B cell (primary cell): ENCODE results near the gene TNPO2. TPM values are rescaled to one million over a fixed set of nuclear protein-coding genes. Genes with fewer than 3 reads are reported as not detected.

Experiments used
- ATAC-seq: fragments of 200-7000 bp; cut with Tn5 transposase; one replicate; pipeline ENCODE4 v1.10.0; 2021; ENCODE audit warnings: low read depth, mild to moderate bottlenecking, moderate number of reproducible peaks, moderate library complexity
- CTCF ChIA-PET: fragments of 350-600 bp; sonication (Branson Sonifier 250); formaldehyde crosslinking; loops from one replicate; lab custom pipeline; 2021; ENCODE audit warnings: antibody characterized with exemption, inconsistent platforms; lab: Charles Lee
- POLR2A ChIA-PET: fragments of 350-600 bp; sonication (Branson Sonifier 250); formaldehyde crosslinking; loops from one replicate; lab custom pipeline; 2021; ENCODE audit warnings: antibody characterized with exemption; lab: Charles Lee
- DNase-seq: peaks from one replicate; pipeline ENCODE4 v3.0.0; 2013
- H2AFZ ChIP-seq: 2 replicates; pipeline ENCODE4 v1.6.1; 2012; ENCODE audit warnings: mild to moderate bottlenecking, low read depth, low read length; ENCODE audit not compliant: insufficient read depth, poor library complexity, severe bottlenecking
- H3K27ac ChIP-seq, 2 donors: 1 replicate in 1 of 2; 2 replicates in 1 of 2; pipeline ENCODE4 v1.5.1; 2012 to 2013; ENCODE audit warnings: low read length in 2 of 2, mild to moderate bottlenecking in 2 of 2, moderate library complexity in 1 of 2
- H3K27me3 ChIP-seq, 4 experiments: fragments of 200-600 bp in 1 of 4; sonication (generic) in 1 of 4; replicated peaks in 1 of 4; 1 replicate in 2 of 4; 2 replicates in 2 of 4; pipeline versions ENCODE4 v1.6.1 to v1.7.0; 2013 to 2016; ENCODE audit warnings: low read length in 3 of 4, mild to moderate bottlenecking in 2 of 4, mixed read lengths in 1 of 4, moderate library complexity in 1 of 4; ENCODE audit not compliant: insufficient read depth in 4 of 4, control insufficient read depth in 3 of 4; ENCODE audit errors: control extremely low read depth in 1 of 4
- H3K36me3 ChIP-seq, 2 experiments: replicated peaks in 1 of 2; 1 replicate in 1 of 2; 2 replicates in 1 of 2; pipeline versions ENCODE4 v1.6.1 to v1.7.1; 2013; ENCODE audit warnings: low read length in 1 of 2; ENCODE audit not compliant: insufficient read depth in 2 of 2, control insufficient read depth in 1 of 2; ENCODE audit errors: control extremely low read depth in 1 of 2, extremely low read depth in 1 of 2
- H3K4me1 ChIP-seq, 2 donors: fragments of 200-600 bp in 1 of 2; sonication (generic) in 1 of 2; 1 replicate in 1 of 2; 2 replicates in 1 of 2; pipeline versions ENCODE4 v1.5.1 to v1.6.1; 2013 to 2017; ENCODE audit warnings: low read length in 2 of 2; ENCODE audit not compliant: control insufficient read depth in 2 of 2, insufficient read depth in 2 of 2
- H3K4me2 ChIP-seq: replicated peaks from 2 replicates; pipeline ENCODE3; 2012; ENCODE audit warnings: mild to moderate bottlenecking, low read depth, low read length; ENCODE audit not compliant: poor library complexity, severe bottlenecking
- H3K4me3 ChIP-seq, 5 experiments: fragments of 200-600 bp in 1 of 5; sonication (generic) in 1 of 5; 1 replicate in 3 of 5; 2 replicates in 2 of 5; pipeline versions ENCODE4 v1.5.1 to v1.7.0; 2011 to 2016; ENCODE audit warnings: low read length in 4 of 5, mild to moderate bottlenecking in 4 of 5, low read depth in 2 of 5, control low read depth in 1 of 5, moderate library complexity in 1 of 5; ENCODE audit not compliant: insufficient read depth in 1 of 5; ENCODE audit errors: control extremely low read depth in 1 of 5, extremely low read depth in 1 of 5
- H3K79me2 ChIP-seq: fragments of 200-600 bp; sonication (generic); one replicate; pipeline ENCODE4 v1.6.0; 2016; ENCODE audit warnings: low read length; ENCODE audit not compliant: control insufficient read depth, insufficient read depth
- H3K9ac ChIP-seq: fragments of 200-600 bp; sonication (generic); 2 replicates; pipeline ENCODE4 v1.6.1; 2017; ENCODE audit warnings: mild to moderate bottlenecking, low read length, moderate library complexity
- H3K9me3 ChIP-seq, 3 donors: one replicate each; pipeline versions ENCODE4 v1.6.1 to v1.7.1; 2013; ENCODE audit warnings: low read length in 2 of 3; ENCODE audit not compliant: control insufficient read depth in 2 of 3, insufficient read depth in 1 of 3; ENCODE audit errors: control extremely low read depth in 1 of 3
- H4K20me1 ChIP-seq: 2 replicates; pipeline ENCODE4 v1.6.0; 2012; ENCODE audit warnings: mild to moderate bottlenecking, low read length; ENCODE audit not compliant: insufficient read depth, control insufficient read depth, poor library complexity, severe bottlenecking
- H3K27ac Mint-ChIP-seq: one replicate; pipeline ENCODE4 v1.8.0; 2021; ENCODE audit warnings: mixed read lengths
- H3K27me3 Mint-ChIP-seq: one replicate; pipeline ENCODE4 v1.8.0; 2021; ENCODE audit warnings: mixed read lengths
- H3K4me1 Mint-ChIP-seq: one replicate; pipeline ENCODE4 v1.8.0; 2021; ENCODE audit warnings: mixed read lengths
- H3K4me3 Mint-ChIP-seq: one replicate; pipeline ENCODE4 v1.8.0; 2021; ENCODE audit warnings: mixed read lengths
- H3K9me3 Mint-ChIP-seq: one replicate; pipeline ENCODE4 v1.8.0; 2022; ENCODE audit warnings: mixed read lengths; ENCODE audit not compliant: insufficient read depth
- CTCF ChIP-seq: fragments of 200-600 bp; IDR thresholded peaks from one replicate; pipeline ENCODE4 v1.8.0; 2022; ENCODE audit warnings: antibody characterized with exemption, mild to moderate bottlenecking
- EZH2 ChIP-seq: IDR thresholded peaks from 2 replicates; pipeline ENCODE4 v1.6.1; 2012; ENCODE audit warnings: borderline replicate concordance, low read depth, mild to moderate bottlenecking, moderate library complexity, low read length; ENCODE audit not compliant: insufficient read depth, poor library complexity, severe bottlenecking
- WGBS: methylation state at CpG from one replicate; pipeline ENCODE4 v1.1.5; 2013; ENCODE audit warnings: missing lambda C conversion rate; ENCODE audit not compliant: insufficient coverage; 5-methylcytosine and 5-hydroxymethylcytosine counted together
- intact Hi-C: fragments of 100-400 bp; cut with micrococcal nuclease; formaldehyde crosslinking; loops from one replicate; pipeline ENCODE4 v1.10.0; 2022
- polyA plus RNA-seq: library from polyadenylated mRNA; depleted of rRNA; stranded (reverse); fragments of >200 nt; gene quantifications from 2 replicates; pipeline ENCODE4 v1.2.3, GENCODE V29; 2012
- total RNA-seq, 2 donors: library from RNA; stranded (reverse); fragments of 120-200 nt in 1 of 2; gene quantifications; 1 replicate in 1 of 2; 2 replicates in 1 of 2; pipeline versions ENCODE4 v1.2.3 to v1.2.4, GENCODE V29; 2013 to 2022

TNPO2 gene
- total and polyA plus RNA-seq, 2 donors (not counting 1 experiment from before 2014, with no cell fraction given): 73.7 to 85.6 TPM

- Mint-ChIP-seq H3K9me3 (no peaks in the 10 kb centered on the region), H3K4me3 (peak overlapping the region; percentile 5), H3K27me3 (no peaks in the 10 kb centered on the region), H3K4me1 (peaks cover 55% of the 10 kb centered on the region), H3K27ac (peak overlapping the region; percentile 32)
- no peak overlapping the region for H2AFZ ChIP-seq
- peaks cover 2 to 36% of the 10 kb centered on the region in 2 experiments for H3K36me3 ChIP-seq
- POLR2A ChIA-PET: interaction anchor here (4.4 kb wide), 1 partner anchor 9 kb away, joined by 29 read pairs; the partner anchor contains the start of gene TNPO2
- peak overlapping the region; percentile 22 for H3K4me2 ChIP-seq
- DNase-seq (no peak), ATAC-seq (no peak)
- H3K79me2 ChIP-seq: peaks cover 82% of the 10 kb centered on the region
- 97% methylated on average over 24 of the region's 24 CpGs for WGBS
- TF ChIP-seq CTCF (no peak), EZH2 (no peak)
- H3K4me3 ChIP-seq: no peak overlapping the region
- H4K20me1 ChIP-seq: peaks cover 57% of the 10 kb centered on the region
- H3K27me3 ChIP-seq: no peaks in the 10 kb centered on the region
- intact Hi-C loops: loop anchor here (5.0 kb wide), 2 partner anchors 61 to 1016 kb away; partner anchors contain the start of gene JUNB
- no peaks in the 10 kb centered on the region for H3K9me3 ChIP-seq
- H3K4me1 ChIP-seq: peaks cover 49 to 70% of the 10 kb centered on the region in 2 donors
- no peak overlapping the region for H3K9ac ChIP-seq
- no peak overlapping the region for H3K27ac ChIP-seq
- CTCF ChIA-PET: interaction anchor here (0.6 to 3.5 kb wide), 7 partner anchors 14 to 150 kb away, joined by 3 to 20 read pairs (median 4); partner anchors contain the start of gene DNASE2
These were observed 7.6 kb upstream of the TNPO2 start for GRCh38 chr19:12731337-12731736.

- Histone ChIP-seq H3K4me3 (peak overlapping the region in 1 of 5 experiments; percentile 27), H2AFZ (no peak overlapping the region), H3K36me3 (peaks cover 2 to 36% of the 10 kb centered on the region in 2 experiments), H3K9me3 (no peaks in the 10 kb centered on the region), H3K79me2 (peaks cover 77% of the 10 kb centered on the region), H3K4me1 (peaks cover 47 to 67% of the 10 kb centered on the region in 2 donors), H3K27me3 (no peaks in the 10 kb centered on the region), H4K20me1 (peaks cover 57% of the 10 kb centered on the region), H3K9ac (peak overlapping the region; percentile 13), H3K4me2 (peak overlapping the region; percentile 66), H3K27ac (peak overlapping the region; percentile 48 to 76)
- WGBS: 40% methylated on average over 1 of the region's 3 CpGs
- no peaks in the 10 kb centered on the region for H3K9me3 Mint-ChIP-seq
- H3K27me3 Mint-ChIP-seq: no peaks in the 10 kb centered on the region
- TF ChIP-seq EZH2: no peak
- ChIA-PET POLR2A (interaction anchor here (0.7 to 1.0 kb wide), 5 partner anchors 8 to 1894 kb away, joined by 3 to 8 read pairs (median 4); partner anchors contain the start of gene TMED1), CTCF (interaction anchor here (0.8 to 2.0 kb wide), 8 partner anchors 12 to 152 kb away, joined by 3 to 6 read pairs (median 4); partner anchors contain the start of gene DNASE2)
- H3K4me3 Mint-ChIP-seq: peak overlapping the region; percentile 83
- peak; percentile 59 for DNase-seq
- peak overlapping the region; percentile 95 for H3K27ac Mint-ChIP-seq
- H3K4me1 Mint-ChIP-seq: peaks cover 55% of the 10 kb centered on the region
- intact Hi-C loops: loop anchor here (5.0 kb wide), 2 partner anchors 62 to 1017 kb away; partner anchors contain the start of gene JUNB
- ATAC-seq: no peak
These were observed 6.3 kb upstream of the TNPO2 start for GRCh38 chr19:12730064-12730463.
